Neural cell (in vitro differentiated cells): ENCODE data around the gene IQCK. TPM values are rescaled to one million over a fixed set of nuclear protein-coding genes. Genes with fewer than 3 reads are reported as not detected.

Source experiments
- H2AFZ ChIP-seq: fragments of 200-600, 300-800 bp; sonication (generic), shearing (Covaris generic); 2 replicates; pipeline ENCODE4 v1.6.0; 2014; ENCODE audit warnings: low read depth, mild to moderate bottlenecking, antibody characterized with exemption, low read length, moderate library complexity
- H3F3A ChIP-seq: fragments of 200-600 bp; shearing (Covaris generic); 2 replicates; pipeline ENCODE4 v1.6.1; 2016; ENCODE audit warnings: mild to moderate bottlenecking, moderate library complexity, mixed read lengths, antibody characterized with exemption, low read length; ENCODE audit not compliant: insufficient read depth, poor library complexity, severe bottlenecking
- H3K27ac ChIP-seq: fragments of 200-600, 300-800 bp; sonication (generic), shearing (Covaris generic); 2 replicates; pipeline ENCODE4 v1.5.1; 2014; ENCODE audit warnings: mild to moderate bottlenecking, low read length, moderate library complexity
- H3K27me3 ChIP-seq: fragments of 300-800, 200-600 bp; sonication (generic), shearing (Covaris generic); 2 replicates; pipeline ENCODE4 v1.6.0; 2014; ENCODE audit warnings: mild to moderate bottlenecking, low read depth, low read length, moderate library complexity; ENCODE audit not compliant: insufficient read depth
- H3K36me3 ChIP-seq: fragments of 300-800, 200-600 bp; sonication (generic), shearing (Covaris generic); 2 replicates; pipeline ENCODE4 v1.5.1; 2014; ENCODE audit warnings: mild to moderate bottlenecking, antibody characterized with exemption, low read length, moderate library complexity; ENCODE audit not compliant: insufficient read depth
- H3K4me2 ChIP-seq: fragments of 300-800, 200-600 bp; sonication (generic), shearing (Covaris generic); 2 replicates; pipeline ENCODE4 v1.6.0; 2014; ENCODE audit warnings: mild to moderate bottlenecking, low read length
- H3K4me3 ChIP-seq: fragments of 300-800, 200-600 bp; sonication (generic), shearing (Covaris generic); 2 replicates; pipeline ENCODE4 v1.5.1; 2014; ENCODE audit warnings: mild to moderate bottlenecking, low read length, moderate library complexity
- H3K79me2 ChIP-seq: fragments of 200-600 bp; shearing (Covaris generic); replicated peaks from 2 replicates; pipeline ENCODE4 v1.6.0; 2014; ENCODE audit warnings: mild to moderate bottlenecking, low read length, moderate library complexity; ENCODE audit not compliant: insufficient read depth
- H3K9ac ChIP-seq: fragments of 300-800, 200-600 bp; sonication (generic), shearing (Covaris generic); 2 replicates; pipeline ENCODE4 v1.6.1; 2016; ENCODE audit warnings: mild to moderate bottlenecking, low read length, mixed read lengths
- H3K9me2 ChIP-seq: fragments of 200-600 bp; shearing (Covaris generic); 2 replicates; pipeline ENCODE4 v1.6.1; 2016; ENCODE audit warnings: mild to moderate bottlenecking, low read length, mixed read lengths; ENCODE audit not compliant: insufficient read depth
- H3K9me3 ChIP-seq: fragments of 200-600, 300-800 bp; sonication (generic), shearing (Covaris generic); 2 replicates; pipeline ENCODE4 v1.6.1; 2016; ENCODE audit warnings: mild to moderate bottlenecking, mixed run types, low read length, moderate library complexity, mixed read lengths
- H4K20me1 ChIP-seq: fragments of 200-600 bp; shearing (Covaris generic); 2 replicates; pipeline ENCODE4 v1.6.1; 2016; ENCODE audit warnings: mild to moderate bottlenecking, mixed run types; ENCODE audit not compliant: insufficient read depth
- EP300 ChIP-seq: fragments of 450-650 bp; conservative IDR thresholded peaks from 2 replicates; pipeline ENCODE4 v1.6.1; 2014; ENCODE audit warnings: antibody characterized with exemption, mild to moderate bottlenecking, moderate library complexity; ENCODE audit not compliant: poor library complexity, severe bottlenecking
- EZH2 ChIP-seq: fragments of 200-600, 300-800 bp; shearing (Covaris generic), sonication (generic); IDR thresholded peaks from 2 replicates; pipeline ENCODE4 v1.6.1; 2014; ENCODE audit warnings: antibody characterized with exemption, low read length, borderline replicate concordance, mild to moderate bottlenecking; ENCODE audit not compliant: insufficient read depth, poor library complexity, severe bottlenecking
- MXI1 ChIP-seq: fragments of 450-650 bp; conservative IDR thresholded peaks from 2 replicates; pipeline ENCODE4 v1.6.1; 2014; ENCODE audit warnings: antibody characterized with exemption, mild to moderate bottlenecking; ENCODE audit not compliant: poor library complexity, severe bottlenecking
- POLR2AphosphoS5 ChIP-seq: IDR thresholded peaks from 2 replicates; pipeline ENCODE4 v1.6.1; 2012
- RAD21 ChIP-seq: fragments of 450-650 bp; conservative IDR thresholded peaks from 2 replicates; pipeline ENCODE4 v1.6.1; 2014; ENCODE audit warnings: antibody characterized with exemption, mild to moderate bottlenecking, moderate library complexity
- SMC3 ChIP-seq: fragments of 450-650 bp; conservative IDR thresholded peaks from 2 replicates; pipeline ENCODE4 v1.6.1; 2014; ENCODE audit warnings: antibody characterized with exemption, mild to moderate bottlenecking, moderate library complexity; ENCODE audit not compliant: poor library complexity
- TAF1 ChIP-seq: IDR thresholded peaks from 2 replicates; pipeline ENCODE4 v1.6.1; 2012; ENCODE audit warnings: low read depth
- polyA plus RNA-seq: library from polyadenylated mRNA; depleted of rRNA; stranded (reverse); fragments of >200 nt; gene quantifications from 2 replicates; pipeline ENCODE4 v1.2.3, GENCODE V29; 2014
- TF ChIP-seq, protein P1 (sequence below): IDR thresholded peaks from 2 replicates; pipeline ENCODE4 v1.6.1; 2012; ENCODE audit warnings: borderline replicate concordance
- TF ChIP-seq, protein P2 (sequence below): fragments of 450-650 bp; IDR thresholded peaks from 2 replicates; pipeline ENCODE4 v1.5.1; 2014; ENCODE audit warnings: antibody characterized with exemption, mild to moderate bottlenecking, moderate library complexity; ENCODE audit not compliant: poor library complexity, severe bottlenecking

Gene IQCK
- polyA plus RNA-seq, 1 donor from 2014 or later = 10.2 TPM

DNA sequence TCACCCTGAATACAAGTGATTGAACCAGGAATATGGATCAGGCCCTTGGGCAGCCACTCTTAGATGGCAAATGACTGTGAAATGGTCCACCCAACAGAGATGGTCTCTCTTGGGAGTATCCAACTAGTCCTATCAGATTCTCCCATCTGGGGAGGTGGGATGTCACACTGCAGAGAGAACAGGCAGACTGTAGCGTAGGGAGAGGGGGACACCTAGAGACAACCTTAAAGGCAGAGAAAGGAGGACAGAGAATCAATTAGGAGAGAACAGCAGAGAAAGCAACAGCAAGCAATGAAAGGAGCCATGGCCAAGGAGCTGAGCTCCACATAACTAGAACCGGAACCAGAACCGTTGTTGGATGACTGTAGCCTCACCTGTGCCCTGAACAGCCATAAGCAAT lies 37.2 kb downstream of the IQCK start:
- no peak overlapping the region for H3K9ac ChIP-seq
- no peak overlapping the region for H3K27ac ChIP-seq
- no peaks in the 10 kb centered on the region for H3K9me3 ChIP-seq
- H3K4me2 ChIP-seq = no peak overlapping the region
- no peaks in the 10 kb centered on the region for H3K36me3 ChIP-seq
- H3K9me2 ChIP-seq = no peaks in the 10 kb centered on the region
- no peaks in the 10 kb centered on the region for H4K20me1 ChIP-seq
- TF ChIP-seq, protein P1, sequence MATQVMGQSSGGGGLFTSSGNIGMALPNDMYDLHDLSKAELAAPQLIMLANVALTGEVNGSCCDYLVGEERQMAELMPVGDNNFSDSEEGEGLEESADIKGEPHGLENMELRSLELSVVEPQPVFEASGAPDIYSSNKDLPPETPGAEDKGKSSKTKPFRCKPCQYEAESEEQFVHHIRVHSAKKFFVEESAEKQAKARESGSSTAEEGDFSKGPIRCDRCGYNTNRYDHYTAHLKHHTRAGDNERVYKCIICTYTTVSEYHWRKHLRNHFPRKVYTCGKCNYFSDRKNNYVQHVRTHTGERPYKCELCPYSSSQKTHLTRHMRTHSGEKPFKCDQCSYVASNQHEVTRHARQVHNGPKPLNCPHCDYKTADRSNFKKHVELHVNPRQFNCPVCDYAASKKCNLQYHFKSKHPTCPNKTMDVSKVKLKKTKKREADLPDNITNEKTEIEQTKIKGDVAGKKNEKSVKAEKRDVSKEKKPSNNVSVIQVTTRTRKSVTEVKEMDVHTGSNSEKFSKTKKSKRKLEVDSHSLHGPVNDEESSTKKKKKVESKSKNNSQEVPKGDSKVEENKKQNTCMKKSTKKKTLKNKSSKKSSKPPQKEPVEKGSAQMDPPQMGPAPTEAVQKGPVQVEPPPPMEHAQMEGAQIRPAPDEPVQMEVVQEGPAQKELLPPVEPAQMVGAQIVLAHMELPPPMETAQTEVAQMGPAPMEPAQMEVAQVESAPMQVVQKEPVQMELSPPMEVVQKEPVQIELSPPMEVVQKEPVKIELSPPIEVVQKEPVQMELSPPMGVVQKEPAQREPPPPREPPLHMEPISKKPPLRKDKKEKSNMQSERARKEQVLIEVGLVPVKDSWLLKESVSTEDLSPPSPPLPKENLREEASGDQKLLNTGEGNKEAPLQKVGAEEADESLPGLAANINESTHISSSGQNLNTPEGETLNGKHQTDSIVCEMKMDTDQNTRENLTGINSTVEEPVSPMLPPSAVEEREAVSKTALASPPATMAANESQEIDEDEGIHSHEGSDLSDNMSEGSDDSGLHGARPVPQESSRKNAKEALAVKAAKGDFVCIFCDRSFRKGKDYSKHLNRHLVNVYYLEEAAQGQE = no peak
- TF ChIP-seq EP300 (no peak), RAD21 (no peak), TAF1 (no peak), POLR2AphosphoS5 (no peak), SMC3 (no peak), MXI1 (no peak), EZH2 (no peak)
- TF ChIP-seq, protein P2, sequence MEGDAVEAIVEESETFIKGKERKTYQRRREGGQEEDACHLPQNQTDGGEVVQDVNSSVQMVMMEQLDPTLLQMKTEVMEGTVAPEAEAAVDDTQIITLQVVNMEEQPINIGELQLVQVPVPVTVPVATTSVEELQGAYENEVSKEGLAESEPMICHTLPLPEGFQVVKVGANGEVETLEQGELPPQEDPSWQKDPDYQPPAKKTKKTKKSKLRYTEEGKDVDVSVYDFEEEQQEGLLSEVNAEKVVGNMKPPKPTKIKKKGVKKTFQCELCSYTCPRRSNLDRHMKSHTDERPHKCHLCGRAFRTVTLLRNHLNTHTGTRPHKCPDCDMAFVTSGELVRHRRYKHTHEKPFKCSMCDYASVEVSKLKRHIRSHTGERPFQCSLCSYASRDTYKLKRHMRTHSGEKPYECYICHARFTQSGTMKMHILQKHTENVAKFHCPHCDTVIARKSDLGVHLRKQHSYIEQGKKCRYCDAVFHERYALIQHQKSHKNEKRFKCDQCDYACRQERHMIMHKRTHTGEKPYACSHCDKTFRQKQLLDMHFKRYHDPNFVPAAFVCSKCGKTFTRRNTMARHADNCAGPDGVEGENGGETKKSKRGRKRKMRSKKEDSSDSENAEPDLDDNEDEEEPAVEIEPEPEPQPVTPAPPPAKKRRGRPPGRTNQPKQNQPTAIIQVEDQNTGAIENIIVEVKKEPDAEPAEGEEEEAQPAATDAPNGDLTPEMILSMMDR = no peak
- H3F3A ChIP-seq = no peaks in the 10 kb centered on the region
- H3K27me3 ChIP-seq = no peaks in the 10 kb centered on the region
- no peaks in the 10 kb centered on the region for H3K79me2 ChIP-seq
- no peak overlapping the region for H3K4me3 ChIP-seq
- no peak overlapping the region for H2AFZ ChIP-seq

DNA sequence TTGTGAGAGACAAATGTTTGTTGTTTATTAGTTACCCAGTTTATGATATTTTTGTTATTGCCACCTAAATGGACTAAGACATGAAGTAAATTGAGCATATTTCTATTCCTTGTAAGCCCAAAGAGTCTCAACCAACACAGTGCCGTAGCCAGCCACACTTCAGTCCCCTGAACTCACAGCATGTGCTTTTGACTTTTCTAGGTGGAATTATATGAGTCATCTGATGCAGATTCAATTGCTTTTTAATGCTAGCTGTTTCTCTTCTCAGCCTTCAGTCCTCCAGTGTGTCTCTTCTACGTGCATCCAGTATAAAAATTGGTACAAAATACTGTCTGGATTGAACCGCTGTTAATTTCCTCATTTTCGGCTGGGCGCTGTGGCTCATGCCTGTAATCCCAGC lies 39.0 kb downstream of the IQCK start:
- H3K27me3 ChIP-seq = no peaks in the 10 kb centered on the region
- H3F3A ChIP-seq = no peaks in the 10 kb centered on the region
- no peak overlapping the region for H2AFZ ChIP-seq
- no peak overlapping the region for H3K4me2 ChIP-seq
- no peaks in the 10 kb centered on the region for H4K20me1 ChIP-seq
- no peak overlapping the region for H3K4me3 ChIP-seq
- H3K36me3 ChIP-seq = no peaks in the 10 kb centered on the region
- no peaks in the 10 kb centered on the region for H3K79me2 ChIP-seq
- no peak overlapping the region for H3K27ac ChIP-seq
- no peak overlapping the region for H3K9ac ChIP-seq
- no peaks in the 10 kb centered on the region for H3K9me3 ChIP-seq
- TF ChIP-seq, protein P2 = no peak
- TF ChIP-seq EZH2 (no peak), POLR2AphosphoS5 (no peak), SMC3 (no peak), MXI1 (no peak), EP300 (no peak), RAD21 (no peak), TAF1 (no peak)
- TF ChIP-seq, protein P1 = no peak
- no peaks in the 10 kb centered on the region for H3K9me2 ChIP-seq
